GM21515 (cell line): Measurements from ENCODE around the gene PCDHA5.
"Not testable (repeated sequence)": the region's sequence is repeated elsewhere in the genome, so short reads cannot be mapped to it uniquely, and the experiment has no call there.

Experiments used
- ATAC-seq: cut with Tn5 transposase; IDR thresholded peaks from one replicate; pipeline ENCODE4 v1.9.1; 2021; ENCODE audit not compliant: unreplicated experiment

The PCDHA5 gene

GRCh38 chr5:140822969-140823368 is 1.6 kb downstream of the PCDHA5 start:
- ATAC-seq = not testable (repeated sequence)

- ATAC-seq = no peak
Measured at GRCh38 chr5:140823475-140823874, 2.1 kb downstream of the PCDHA5 start.

GRCh38 chr5:140827704-140828361 is 6.4 kb downstream of the PCDHA5 start, which contains the start of gene PCDHA6:
Gene PCDHA6, plus strand, starts transcription at chr5:140827960. Its CDS starts 132 bp downstream, at chr5:140828092.
- no peak for ATAC-seq

GRCh38 chr5:140828362-140828737 is 6.9 kb downstream of the PCDHA5 start:
- ATAC-seq = no peak

GRCh38 chr5:140829511-140830501 is 8.4 kb downstream of the PCDHA5 start:
- ATAC-seq = not testable (repeated sequence)

GRCh38 chr5:140833993-140834392 is 12.6 kb downstream of the PCDHA5 start, which contains the start of gene PCDHA7:
Gene PCDHA7, plus strand, starts transcription at chr5:140834269. Its CDS starts 115 bp downstream, at chr5:140834384.
- ATAC-seq = no peak

GRCh38 chr5:140834439-140835008 is 13.1 kb downstream of the PCDHA5 start:
- ATAC-seq = not testable (repeated sequence)

- ATAC-seq = no peak
Measured at GRCh38 chr5:140835622-140836510, 14.5 kb downstream of the PCDHA5 start.

- ATAC-seq = no peak
Measured at GRCh38 chr5:140840978-140841962, 19.9 kb downstream of the PCDHA5 start, which contains the start of gene PCDHA8. Gene PCDHA8, plus strand, starts transcription at chr5:140841187. Its CDS starts 135 bp downstream, at chr5:140841322.

- no peak for ATAC-seq
Measured at GRCh38 chr5:140842798-140843733, 21.7 kb downstream of the PCDHA5 start.

GRCh38 chr5:140848139-140849102 is 27.0 kb downstream of the PCDHA5 start, which contains the start of gene PCDHA9:
Gene PCDHA9, plus strand, starts transcription at chr5:140848382. Its CDS starts 114 bp downstream, at chr5:140848496.
- ATAC-seq = not testable (repeated sequence)

GRCh38 chr5:140849831-140850634 is 28.6 kb downstream of the PCDHA5 start:
- ATAC-seq = not testable (repeated sequence)

- no peak for ATAC-seq
Measured at GRCh38 chr5:140855772-140856674, 34.6 kb downstream of the PCDHA5 start, which contains the start of gene PCDHA10. Gene PCDHA10, plus strand, starts transcription at chr5:140855897. Its CDS starts 152 bp downstream, at chr5:140856049.

GRCh38 chr5:140857177-140857986 is 36.0 kb downstream of the PCDHA5 start:
- no peak for ATAC-seq
